HCT116 (cell line): ENCODE results near the gene FER. TPM values are rescaled to one million over a fixed set of nuclear protein-coding genes. Genes with fewer than 3 reads are reported as not detected.

Experiments
- ATAC-seq: fragments of 200-7000 bp; cut with Tn5 transposase; 2 replicates; pipeline ENCODE4 v1.9.1; 2020; ENCODE audit warnings: mild to moderate bottlenecking, moderate library complexity
- BruUV-seq: library from RNA; stranded (reverse); fragments of 400-500 nt; replicated peaks from 2 replicates; lab custom pipeline; 2021; lab: Mats Ljungman, UMichigan
- CTCF ChIA-PET: fragments of 300-600 bp; sonication (Branson Sonifier 250); formaldehyde crosslinking; loops from one replicate; lab custom pipeline; 2021; ENCODE audit warnings: antibody characterized with exemption; lab: Charles Lee
- POLR2A ChIA-PET: fragments of 300-600, 350-600 bp; sonication (Branson Sonifier 250); formaldehyde crosslinking; loops from one replicate; lab custom pipeline; 2021; ENCODE audit warnings: antibody characterized with exemption; lab: Charles Lee
- RAD21 ChIA-PET, 2 experiments: fragments of 300-600 bp; sonication (Branson Sonifier 250); formaldehyde crosslinking; loops; one replicate each; lab custom pipeline; 2023; ENCODE audit warnings: low total read pairs in 2 of 2; ENCODE audit not compliant: uncharacterized antibody in 2 of 2, unreplicated experiment in 2 of 2, low non-redundant PET in 1 of 2; lab: Charles Lee
- DNase-seq: peaks from one replicate; pipeline ENCODE4 v3.0.0-alpha.2; 2010; ENCODE audit warnings: low read depth, low spot score
- H2AFZ ChIP-seq: fragments of 200-600 bp; shearing (Covaris generic), sonication (generic); 2 replicates; pipeline ENCODE4 v1.6.1; 2017; ENCODE audit warnings: low read depth, mixed run types, mixed read lengths, antibody characterized with exemption, low read length; ENCODE audit not compliant: poor library complexity, severe bottlenecking
- H3K27ac ChIP-seq: 2 replicates; pipeline ENCODE4 v1.5.1; 2012; ENCODE audit warnings: low read depth, low read length
- H3K27me3 ChIP-seq: fragments of 200-600 bp; sonication (generic); 2 replicates; pipeline ENCODE4 v1.6.1; 2016; ENCODE audit warnings: mixed run types, low read length, mixed read lengths; ENCODE audit not compliant: insufficient read depth
- H3K36me3 ChIP-seq, 2 experiments: fragments of 200-500 bp in 1 of 2; fragments of 200-600 bp in 1 of 2; sonication (Bioruptor generic) in 1 of 2; sonication (generic) in 1 of 2; 2 replicates each; pipeline versions ENCODE4 v1.5.1 to v1.6.1; 2014 to 2016; ENCODE audit warnings: low read length in 2 of 2, inconsistent platforms in 1 of 2, mixed read lengths in 1 of 2, mixed run types in 1 of 2; ENCODE audit not compliant: insufficient read depth in 2 of 2, control insufficient read depth in 1 of 2
- H3K4me1 ChIP-seq, 2 experiments: fragments of 200-600 bp in 1 of 2; sonication (generic) in 1 of 2; 2 replicates each; pipeline versions ENCODE4 v1.5.1 to v1.6.1; 2012 to 2017; ENCODE audit warnings: low read length in 2 of 2, inconsistent platforms in 1 of 2, mild to moderate bottlenecking in 1 of 2, mixed read lengths in 1 of 2, mixed run types in 1 of 2, moderate library complexity in 1 of 2; ENCODE audit not compliant: insufficient read depth in 2 of 2, control insufficient read depth in 1 of 2
- H3K4me2 ChIP-seq: fragments of 200-600 bp; sonication (generic); 2 replicates; pipeline ENCODE4 v1.6.1; 2017; ENCODE audit warnings: mixed run types, low read length, mixed read lengths
- H3K4me3 ChIP-seq, 2 experiments: fragments of 200-600 bp in 1 of 2; sonication (generic) in 1 of 2; replicated peaks in 1 of 2; 2 replicates each; pipeline ENCODE4 v1.5.1; 2011 to 2016; ENCODE audit warnings: low read length in 2 of 2, control low read depth in 1 of 2, low read depth in 1 of 2, mild to moderate bottlenecking in 1 of 2, mixed read lengths in 1 of 2, mixed run types in 1 of 2
- H3K79me2 ChIP-seq: fragments of 200-600 bp; sonication (generic); 2 replicates; pipeline ENCODE4 v1.6.1; 2017; ENCODE audit warnings: mild to moderate bottlenecking, mixed run types, low read length, moderate library complexity, mixed read lengths; ENCODE audit not compliant: insufficient read depth
- H3K9ac ChIP-seq: fragments of 200-600 bp; sonication (generic); 2 replicates; pipeline ENCODE4 v1.6.1; 2016; ENCODE audit warnings: low read length, mixed read lengths
- H3K9me2 ChIP-seq: fragments of 200-600 bp; sonication (generic), shearing (Covaris generic); 2 replicates; pipeline ENCODE4 v1.6.1; 2017; ENCODE audit warnings: mixed run types, mild to moderate bottlenecking, moderate library complexity; ENCODE audit not compliant: insufficient read depth
- H3K9me3 ChIP-seq, 2 experiments: fragments of 200-500 bp in 1 of 2; fragments of 200-600 bp in 1 of 2; sonication (Bioruptor generic) in 1 of 2; sonication (generic) in 1 of 2; 2 replicates each; pipeline ENCODE4 v1.6.1; 2014 to 2017; ENCODE audit warnings: low read length in 2 of 2, mixed read lengths in 2 of 2, inconsistent platforms in 1 of 2, low read depth in 1 of 2, mild to moderate bottlenecking in 1 of 2, mixed run types in 1 of 2, moderate library complexity in 1 of 2; ENCODE audit not compliant: control insufficient read depth in 1 of 2, insufficient read depth in 1 of 2
- H4K20me1 ChIP-seq: fragments of 200-600 bp; sonication (generic), shearing (Covaris generic); 2 replicates; pipeline ENCODE4 v1.6.1; 2017; ENCODE audit warnings: mixed run types, mild to moderate bottlenecking, moderate library complexity; ENCODE audit not compliant: insufficient read depth
- CBX3 ChIP-seq: IDR thresholded peaks from 2 replicates; pipeline ENCODE4 v1.6.1; 2012; ENCODE audit warnings: low read depth
- EZH2 ChIP-seq: fragments of 200-600 bp; sonication (generic); IDR thresholded peaks from 2 replicates; pipeline ENCODE4 v1.6.1; 2017; ENCODE audit warnings: antibody characterized with exemption, mixed run types
- EZH2phosphoT487 ChIP-seq: fragments of 200-600 bp; IDR thresholded peaks from 2 replicates; pipeline ENCODE4 v1.6.1; 2018; ENCODE audit warnings: antibody characterized with exemption, borderline replicate concordance
- FOSL1 ChIP-seq: IDR thresholded peaks from 2 replicates; pipeline ENCODE4 v1.6.1; 2012; ENCODE audit warnings: low read depth
- JUND ChIP-seq: IDR thresholded peaks from 2 replicates; pipeline ENCODE4 v1.6.1; 2012
- POLR2AphosphoS5 ChIP-seq: IDR thresholded peaks from 2 replicates; pipeline ENCODE4 v1.6.1; 2011; ENCODE audit warnings: mild to moderate bottlenecking, low read depth, low read length, moderate library complexity
- SIN3A ChIP-seq: IDR thresholded peaks from 2 replicates; pipeline ENCODE4 v1.6.1; 2012; ENCODE audit warnings: low read depth
- YY1 ChIP-seq: IDR thresholded peaks from 2 replicates; pipeline ENCODE4 v1.6.1; 2011; ENCODE audit warnings: low read length, low read depth, moderate library complexity, mild to moderate bottlenecking; ENCODE audit not compliant: insufficient replicate concordance; ENCODE audit errors: extremely low read depth
- ZBTB33 ChIP-seq: IDR thresholded peaks from 2 replicates; pipeline ENCODE4 v1.6.1; 2011; ENCODE audit warnings: mild to moderate bottlenecking, low read length, moderate library complexity; ENCODE audit not compliant: insufficient replicate concordance; ENCODE audit errors: extremely low read depth
- ZNF274 ChIP-seq: fragments of 200-500 bp; sonication (Bioruptor generic); IDR thresholded peaks from 2 replicates; pipeline ENCODE4 v1.6.1; 2014; ENCODE audit warnings: mild to moderate bottlenecking, low read depth, low read length, inconsistent platforms
- intact Hi-C: fragments of 100-400 bp; cut with micrococcal nuclease; formaldehyde crosslinking; loops from 2 replicates; pipeline ENCODE4 v1.10.0; 2022
- total RNA-seq: library from RNA; stranded (reverse); gene quantifications from one replicate; pipeline ENCODE4 v1.2.1, GENCODE V29; 2021; ENCODE audit not compliant: unreplicated experiment
- TF ChIP-seq, protein P1 (sequence below), 3 experiments: fragments of 200-600 bp in 1 of 3; sonication (generic) in 1 of 3; IDR thresholded peaks in 2 of 3; conservative IDR thresholded peaks in 1 of 3; 2 replicates each; pipeline ENCODE4 v1.5.1; 2012 to 2017; ENCODE audit warnings: low read depth in 2 of 3, low read length in 2 of 3, antibody characterized with exemption in 1 of 3, borderline replicate concordance in 1 of 3, control low read depth in 1 of 3, mild to moderate bottlenecking in 1 of 3, mixed read lengths in 1 of 3, mixed run types in 1 of 3, moderate library complexity in 1 of 3; ENCODE audit not compliant: insufficient read depth in 1 of 3

Gene FER
- total RNA-seq, 1 experiment from 2014 or later: 32.0 TPM

GRCh38 chr5:109113608-109114007 is 365.9 kb downstream of the FER start:
- Histone ChIP-seq H3K4me1 (no peaks in the 10 kb centered on the region), H3K9me3 (no peaks in the 10 kb centered on the region), H3K9ac (no peak overlapping the region), H3K27me3 (no peaks in the 10 kb centered on the region), H3K4me3 (no peak overlapping the region), H3K36me3 (no peaks in the 10 kb centered on the region), H3K27ac (no peak overlapping the region), H3K4me2 (no peak overlapping the region), H3K79me2 (no peaks in the 10 kb centered on the region), H3K9me2 (no peaks in the 10 kb centered on the region), H4K20me1 (no peaks in the 10 kb centered on the region), H2AFZ (no peak overlapping the region)
- no TSS peak for BruUV-seq
- intact Hi-C loops: no loop called here
- no peak for TF ChIP-seq EZH2
- no peak for TF ChIP-seq SIN3A
- no peak for TF ChIP-seq JUND
- ATAC-seq (no peak), DNase-seq (no peak)
- RAD21 ChIA-PET: no interaction called here
- POLR2A ChIA-PET: no interaction called here
- CTCF ChIA-PET: no interaction called here

DNA sequence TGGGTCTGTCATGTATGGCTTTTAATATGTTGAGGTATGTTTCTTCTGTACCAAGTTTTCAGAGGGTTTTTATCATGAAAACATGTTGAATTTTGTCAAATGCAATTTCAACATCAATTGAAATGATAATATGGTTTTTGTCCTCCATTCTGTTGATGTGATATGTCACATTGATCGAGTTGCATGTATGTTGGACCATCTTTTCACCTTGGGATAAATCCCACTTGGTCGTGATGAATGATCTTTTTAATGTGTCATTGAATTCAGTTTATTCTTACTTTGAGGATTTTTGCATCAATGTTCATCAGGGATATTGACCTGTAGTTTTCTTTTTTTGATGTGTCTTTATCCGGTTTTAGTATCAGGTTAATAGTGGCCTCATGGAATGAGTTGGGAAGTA is 373.5 kb downstream of the FER start:
- H3K79me2 ChIP-seq: no peaks in the 10 kb centered on the region
- no TSS peak for BruUV-seq
- no peaks in the 10 kb centered on the region for H4K20me1 ChIP-seq
- ChIA-PET CTCF (interaction anchor here (0.5 kb wide), 1 partner anchor 76 kb away, joined by 3 read pairs; no protein-coding TSS in a partner anchor), POLR2A (no interaction called here), RAD21 (no interaction called here)
- DNase-seq: no peak
- no peak overlapping the region for H3K27ac ChIP-seq
- ATAC-seq: no peak
- no peaks in the 10 kb centered on the region for H3K27me3 ChIP-seq
- no peak overlapping the region for H2AFZ ChIP-seq
- H3K4me1 ChIP-seq: no peaks in the 10 kb centered on the region
- no peaks in the 10 kb centered on the region for H3K9me2 ChIP-seq
- no peak overlapping the region for H3K4me2 ChIP-seq
- no peaks in the 10 kb centered on the region for H3K36me3 ChIP-seq
- no peak overlapping the region for H3K4me3 ChIP-seq
- TF ChIP-seq YY1 (no peak), CBX3 (no peak), EZH2phosphoT487 (no peak), ZBTB33 (no peak), SIN3A (no peak), ZNF274 (no peak), FOSL1 (no peak), POLR2AphosphoS5 (no peak)
- TF ChIP-seq, protein P1, sequence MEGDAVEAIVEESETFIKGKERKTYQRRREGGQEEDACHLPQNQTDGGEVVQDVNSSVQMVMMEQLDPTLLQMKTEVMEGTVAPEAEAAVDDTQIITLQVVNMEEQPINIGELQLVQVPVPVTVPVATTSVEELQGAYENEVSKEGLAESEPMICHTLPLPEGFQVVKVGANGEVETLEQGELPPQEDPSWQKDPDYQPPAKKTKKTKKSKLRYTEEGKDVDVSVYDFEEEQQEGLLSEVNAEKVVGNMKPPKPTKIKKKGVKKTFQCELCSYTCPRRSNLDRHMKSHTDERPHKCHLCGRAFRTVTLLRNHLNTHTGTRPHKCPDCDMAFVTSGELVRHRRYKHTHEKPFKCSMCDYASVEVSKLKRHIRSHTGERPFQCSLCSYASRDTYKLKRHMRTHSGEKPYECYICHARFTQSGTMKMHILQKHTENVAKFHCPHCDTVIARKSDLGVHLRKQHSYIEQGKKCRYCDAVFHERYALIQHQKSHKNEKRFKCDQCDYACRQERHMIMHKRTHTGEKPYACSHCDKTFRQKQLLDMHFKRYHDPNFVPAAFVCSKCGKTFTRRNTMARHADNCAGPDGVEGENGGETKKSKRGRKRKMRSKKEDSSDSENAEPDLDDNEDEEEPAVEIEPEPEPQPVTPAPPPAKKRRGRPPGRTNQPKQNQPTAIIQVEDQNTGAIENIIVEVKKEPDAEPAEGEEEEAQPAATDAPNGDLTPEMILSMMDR (IDR thresholded peaks at IDR 0.05 in 2 of 3, conservative IDR thresholded peaks at IDR 0.05 in 1 of 3; ENCODE audit: borderline replicate concordance in 1 of 3, insufficient read depth in 1 of 3, low read depth in 2 of 3, low read length in 2 of 3): no peak
- no peaks in the 10 kb centered on the region; a peak in 1 of 4 replicates for H3K9me3 ChIP-seq
- no peak overlapping the region for H3K9ac ChIP-seq
- intact Hi-C loops: no loop called here
